Measurements from ENCODE around the gene TTC31.
"Not testable (repeated sequence)": the region's sequence is repeated elsewhere in the genome, so short reads cannot be mapped to it uniquely, and the experiment has no call there.

TTC31 gene

GRCh38 chr2:74458938-74459363 lies 23.9 kb upstream of the TTC31 start:
- no peak for TF ChIP-seq CTCF (IDR thresholded peaks at IDR 0.05; ENCODE audit: low read depth, low read length)
- DNase-seq (ENCODE audit: extremely low read depth, low read depth), result no peak

GRCh38 chr2:74459503-74460118 lies 23.3 kb upstream of the TTC31 start:
- not testable (repeated sequence) for DNase-seq (ENCODE audit: extremely low read depth, low read depth)

- DNase-seq (ENCODE audit: extremely low read depth, low read depth), result not testable (repeated sequence)
These were observed 22.7 kb upstream of the TTC31 start for GRCh38 chr2:74460187-74460586.

- DNase-seq (ENCODE audit: extremely low read depth, low read depth), result no peak
- TF ChIP-seq CTCF (IDR thresholded peaks at IDR 0.05; ENCODE audit: low read depth, low read length), result no peak
These were observed 21.5 kb upstream of the TTC31 start for GRCh38 chr2:74461187-74462053.

- no peak for TF ChIP-seq CTCF (IDR thresholded peaks at IDR 0.05; ENCODE audit: low read depth, low read length)
- DNase-seq (ENCODE audit: extremely low read depth, low read depth), result no peak
These were observed 20.7 kb upstream of the TTC31 start for GRCh38 chr2:74462054-74462785.

GRCh38 chr2:74462786-74463105 lies 20.1 kb upstream of the TTC31 start:
- DNase-seq (ENCODE audit: extremely low read depth, low read depth), result no peak
- TF ChIP-seq CTCF (IDR thresholded peaks at IDR 0.05; ENCODE audit: low read depth, low read length), result no peak

- TF ChIP-seq CTCF (IDR thresholded peaks at IDR 0.05; ENCODE audit: low read depth, low read length), result no peak
- DNase-seq (ENCODE audit: extremely low read depth, low read depth), result no peak
These were observed 18.5 kb upstream of the TTC31 start for GRCh38 chr2:74464406-74464805.

GRCh38 chr2:74470742-74471141 lies 12.1 kb upstream of the TTC31 start:
- DNase-seq (ENCODE audit: extremely low read depth, low read depth), result not testable (repeated sequence)

All from AG09319 (cell line).